NCI-H460 (cell line): ENCODE measurements around the gene METTL14. TPM values are rescaled to one million over a fixed set of nuclear protein-coding genes. Genes with fewer than 3 reads are reported as not detected.
"Not testable (repeated sequence)": the region's sequence is repeated elsewhere in the genome, so short reads cannot be mapped to it uniquely, and the experiment has no call there.

Experiments used
- DNase-seq: peaks from one replicate; pipeline ENCODE4 v3.0.0-alpha.2; 2016; ENCODE audit warnings: low read depth; ENCODE audit errors: extremely low read depth
- polyA plus RNA-seq: library from polyadenylated mRNA; depleted of rRNA; stranded (reverse); fragments of >200 nt; gene quantifications from 2 replicates; pipeline ENCODE4 v1.2.3, GENCODE V29; 2014; cell fraction: nucleus; rRNA removed
- total RNA-seq: library from RNA; depleted of rRNA; stranded (reverse); fragments of >200 nt; shearing (Covaris generic); gene quantifications from 2 replicates; pipeline ENCODE4 v1.2.3, GENCODE V29; 2014; rRNA removed

The METTL14 gene
- total RNA-seq = 8.7 and 8.8 TPM in 2 replicates
- polyA plus RNA-seq = 5.8 and 7.8 TPM in 2 replicates

GRCh38 chr4:118684873-118685811 lies at the start of gene METTL14:
Gene METTL14 (plus strand): TSS chr4:118685392. CDS start chr4:118685535, 143 bp downstream.
- peak; percentile 85 for DNase-seq

DNA sequence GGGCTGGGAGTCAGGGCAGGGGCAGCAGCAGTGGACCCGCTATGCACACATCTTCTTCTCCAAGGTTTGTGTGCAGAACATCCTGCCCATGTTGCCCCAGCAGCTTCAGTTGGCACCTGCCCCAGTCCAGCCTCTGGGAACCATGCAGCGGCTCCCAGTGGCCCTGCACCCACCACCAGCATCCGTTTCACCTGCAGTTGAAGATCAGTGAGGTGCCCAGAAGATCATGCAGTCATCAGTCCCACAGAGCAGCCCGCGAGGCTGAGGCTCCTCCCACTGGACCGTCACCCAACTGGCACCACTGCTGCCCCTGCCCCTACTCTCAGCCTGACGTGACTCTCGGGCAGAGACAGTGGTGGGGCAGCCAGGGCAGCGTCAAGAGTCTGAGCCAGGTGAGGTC lies 49.1 kb upstream of the METTL14 start:
- not testable (repeated sequence) for DNase-seq

DNA sequence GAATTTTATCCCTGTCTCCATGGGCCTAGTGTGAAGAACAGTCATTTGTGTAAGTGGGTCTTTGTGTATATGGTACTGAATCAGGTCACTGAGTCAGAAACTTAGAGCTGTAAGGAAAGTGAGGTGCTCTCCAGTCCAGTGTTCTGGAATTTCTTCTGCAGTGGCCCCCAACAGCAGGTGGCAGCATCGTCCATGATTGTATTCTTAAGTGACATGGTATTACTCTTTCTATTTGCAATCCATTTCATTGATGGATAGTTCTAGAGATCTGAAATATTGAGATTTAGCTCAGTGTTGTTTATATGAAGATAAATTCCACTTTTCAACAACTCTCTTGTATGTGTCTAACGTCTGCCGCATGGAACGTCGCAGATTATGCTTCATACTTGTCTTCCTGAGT lies 20.5 kb upstream of the METTL14 start:
- DNase-seq = not testable (repeated sequence)

- DNase-seq = peak; percentile 55
Observed at GRCh38 chr4:118669220-118669619, 16.0 kb upstream of the METTL14 start.

DNA sequence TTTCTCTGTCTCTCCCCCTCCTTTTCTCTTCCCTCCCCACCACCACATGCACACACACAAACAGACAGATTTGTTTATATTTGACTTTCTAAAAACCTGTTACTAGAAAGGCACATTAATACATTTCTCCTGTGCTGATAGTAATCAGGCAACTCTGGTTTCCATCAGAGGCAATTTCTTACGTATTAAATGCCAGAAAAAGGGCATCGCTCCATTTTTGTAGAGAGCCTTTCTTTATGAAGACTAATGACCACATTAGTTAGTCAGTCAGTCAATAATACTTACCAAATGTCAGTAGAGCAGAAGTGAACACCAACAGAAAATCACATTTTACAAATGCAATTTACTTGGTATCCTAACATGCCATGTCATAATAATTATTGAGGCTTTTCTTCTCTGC lies 14.2 kb upstream of the METTL14 start:
- not testable (repeated sequence) for DNase-seq

DNA sequence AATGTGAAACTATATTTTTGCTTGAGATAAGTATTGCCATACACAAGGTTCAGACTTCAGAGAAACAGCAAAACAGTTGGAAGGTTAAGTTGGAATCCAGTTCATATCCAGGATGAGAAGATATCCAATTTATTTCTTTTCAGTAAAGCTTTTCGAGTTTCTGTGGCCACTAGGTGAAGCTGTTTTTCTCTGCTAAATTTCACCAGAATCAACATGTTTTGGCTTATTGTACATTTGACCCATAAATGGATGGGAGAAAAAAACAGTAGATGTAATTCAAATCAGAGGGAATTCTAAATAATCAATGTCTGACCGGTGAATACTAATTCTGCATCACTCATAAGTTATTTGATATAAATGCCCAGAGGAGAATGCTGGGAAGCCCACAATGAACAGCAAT lies 9.1 kb upstream of the METTL14 start:
- DNase-seq = no peak

DNA sequence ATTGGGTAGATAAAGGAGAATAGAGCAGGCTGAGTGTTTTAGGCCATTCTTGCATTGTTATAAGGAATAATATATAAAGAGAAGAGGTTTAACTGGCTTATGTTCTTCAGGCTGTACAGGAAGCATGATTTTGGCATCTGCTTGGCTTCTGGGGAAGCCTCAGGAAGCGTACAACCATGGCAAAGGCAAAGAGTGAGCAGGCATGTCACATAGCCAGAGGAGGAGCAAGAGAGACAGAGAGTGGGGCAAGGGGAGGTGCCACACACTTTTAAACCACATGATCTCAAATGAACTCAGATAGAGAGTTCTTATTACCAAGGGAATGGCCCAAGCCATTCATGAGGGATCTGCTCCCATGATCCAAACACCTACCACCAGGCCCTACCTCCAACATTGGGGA lies 4.4 kb upstream of the METTL14 start:
- no peak for DNase-seq

DNA sequence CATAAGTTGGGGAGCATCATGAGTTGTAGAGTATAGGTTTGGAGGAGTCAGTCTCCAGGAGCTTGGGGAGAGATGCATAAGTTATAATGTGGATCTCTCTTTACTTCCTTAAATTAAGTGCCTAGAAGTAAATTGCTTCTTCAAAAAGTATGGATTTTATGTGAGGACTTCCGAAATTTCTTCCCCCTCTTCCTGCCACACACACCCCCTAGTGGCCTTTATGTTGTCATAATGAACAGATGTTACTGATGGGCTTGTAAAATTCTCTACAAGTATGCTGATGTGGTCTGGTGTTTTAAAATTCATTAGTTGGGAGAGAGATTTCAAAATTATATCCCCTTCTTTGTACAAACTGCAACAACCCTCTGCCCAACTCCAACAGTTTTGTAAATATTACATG lies 2.3 kb upstream of the METTL14 start:
- no peak for DNase-seq

DNA sequence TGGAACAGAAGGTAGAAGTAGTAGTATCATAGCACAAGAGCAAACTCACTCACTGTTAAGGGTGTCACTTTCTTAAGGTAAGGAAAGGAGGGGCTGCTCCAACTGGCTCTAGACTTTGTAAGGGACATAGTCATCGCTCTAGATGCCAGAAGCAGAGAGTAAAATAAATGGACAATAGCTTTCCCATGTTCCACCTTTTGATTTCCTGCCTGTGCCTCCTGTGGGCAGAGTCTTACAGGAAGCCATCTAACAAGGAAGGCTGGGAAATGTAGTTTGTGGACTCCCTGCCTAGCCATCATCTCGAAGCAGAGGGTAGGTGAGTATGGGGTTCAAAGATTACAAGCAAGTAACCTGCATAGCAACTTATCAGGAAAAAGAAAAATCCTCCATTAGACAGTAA lies 1.7 kb upstream of the METTL14 start:
- DNase-seq = no peak

DNA sequence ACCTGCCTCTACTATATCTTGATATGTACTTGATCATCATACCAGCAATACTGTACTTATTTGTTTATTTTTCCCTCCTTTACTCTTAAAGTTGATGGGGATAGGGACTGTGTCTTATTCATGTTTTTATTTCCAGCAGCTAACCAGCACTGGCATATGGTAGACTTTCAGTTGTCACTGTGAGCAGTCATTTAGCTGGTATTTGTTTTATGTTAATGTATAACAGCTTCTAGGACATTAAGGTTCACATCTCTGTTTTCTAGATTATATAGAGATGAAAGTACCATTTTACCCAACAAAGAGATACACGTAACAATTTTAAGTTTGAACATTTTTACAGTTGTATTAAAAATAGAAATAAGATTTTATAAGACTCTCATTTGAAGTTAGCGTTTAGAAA lies 17.9 kb downstream of the METTL14 start:
- DNase-seq = no peak

DNA sequence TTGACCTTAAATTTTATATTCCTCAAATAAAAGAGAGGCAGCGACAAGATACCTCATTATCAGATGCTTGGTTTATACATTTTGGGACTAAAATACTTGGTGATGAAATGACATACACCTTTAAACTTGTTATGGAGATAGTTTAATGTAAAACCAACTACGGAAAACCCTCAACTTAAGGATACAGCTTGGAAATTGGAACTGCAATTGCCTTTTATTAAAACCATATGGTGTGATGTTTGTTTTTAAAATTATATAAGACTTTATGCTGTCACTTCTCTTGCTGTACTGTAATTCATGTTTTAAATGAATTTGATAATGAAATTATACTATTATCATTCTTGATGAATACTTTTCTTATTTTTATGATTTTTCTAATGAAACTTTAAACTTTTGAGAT lies 25.9 kb downstream of the METTL14 start:
- no peak for DNase-seq

DNA sequence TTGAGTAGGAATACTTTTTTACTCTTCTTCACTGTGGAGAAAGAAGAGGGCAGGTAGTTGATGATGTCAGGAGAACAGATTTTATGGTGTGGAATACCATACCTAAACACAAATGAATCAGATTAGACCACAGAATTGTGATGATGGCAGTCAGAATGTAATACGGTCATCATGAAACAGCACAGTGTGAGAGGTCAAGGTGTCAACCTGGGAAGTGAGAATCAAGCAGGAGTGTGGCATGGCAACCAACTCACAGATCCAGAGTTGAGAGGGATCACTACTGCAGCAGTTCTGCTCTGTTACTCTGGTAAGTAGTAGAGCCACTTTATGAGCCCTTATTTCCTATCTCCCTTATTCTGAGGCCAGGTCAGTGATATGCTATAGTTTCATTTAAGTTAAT lies 27.7 kb downstream of the METTL14 start:
- DNase-seq = no peak

DNA sequence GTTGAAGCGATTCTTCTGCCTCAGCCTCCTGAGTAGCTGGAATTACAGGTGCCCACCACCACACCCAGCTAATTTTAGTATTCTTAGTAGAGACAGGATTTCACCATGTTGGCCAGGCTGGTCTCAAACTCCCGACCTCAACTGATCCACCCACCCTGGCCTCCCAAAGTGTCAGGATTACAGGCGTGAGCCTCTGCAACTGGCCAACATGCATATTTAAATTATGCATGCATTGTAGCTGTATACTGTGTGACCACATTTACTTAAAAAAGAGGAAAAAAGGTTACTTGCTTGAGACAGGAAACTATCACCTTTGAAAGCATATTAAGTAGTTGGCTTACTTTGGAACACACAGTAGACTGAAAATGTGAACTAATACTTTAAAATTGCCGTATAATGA lies 29.5 kb downstream of the METTL14 start:
- no peak for DNase-seq

DNA sequence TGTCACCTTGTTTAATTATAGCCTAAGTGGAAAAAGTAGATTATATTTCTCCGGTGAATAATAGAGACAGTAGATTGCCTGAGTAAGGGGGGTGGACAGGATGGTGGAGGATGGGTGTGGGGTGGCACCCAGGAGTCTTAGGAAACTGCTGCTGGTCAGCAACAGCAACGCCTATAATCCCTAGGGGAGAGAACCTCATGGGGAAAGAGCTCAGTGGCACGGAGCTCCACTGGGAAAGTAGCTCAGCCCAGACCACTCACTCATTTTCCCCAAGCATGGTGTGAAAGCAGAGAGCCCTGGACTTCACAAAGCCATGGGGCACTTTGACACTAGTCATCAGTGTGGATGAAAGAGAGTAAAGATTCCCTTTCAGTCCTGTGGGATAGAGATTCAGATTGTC lies 31.1 kb downstream of the METTL14 start:
- no peak for DNase-seq

DNA sequence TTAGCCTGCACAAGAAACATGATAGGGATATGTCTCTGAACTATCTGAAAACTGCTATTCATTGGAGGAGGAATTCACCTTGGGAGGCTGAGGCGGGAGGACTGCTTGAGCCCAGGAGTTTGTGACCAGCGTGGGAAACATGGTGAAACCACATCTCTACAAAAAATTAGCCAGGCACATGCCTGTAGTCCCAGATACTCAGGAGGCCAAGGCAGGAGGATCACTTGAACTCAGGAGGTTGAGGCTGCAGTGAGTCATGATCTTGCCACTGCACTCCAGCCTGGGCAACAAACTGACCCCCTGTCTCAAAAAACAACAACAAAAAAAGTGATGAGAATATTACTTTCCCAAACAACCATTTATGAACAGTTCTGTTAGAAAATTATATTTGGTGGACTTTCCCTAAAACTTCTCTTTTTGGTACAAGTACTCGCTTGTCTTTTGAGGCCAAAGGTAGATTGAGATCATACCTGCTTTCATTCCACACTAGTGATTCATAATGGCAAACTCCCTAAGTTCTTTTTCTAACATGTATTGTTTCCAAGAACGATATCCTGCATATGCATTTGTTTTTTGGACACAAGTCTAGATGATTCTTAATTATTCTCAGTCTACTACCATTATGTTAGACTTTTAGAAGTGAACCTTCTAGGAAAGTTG lies 33.4 kb downstream of the METTL14 start:
- no peak for DNase-seq

- no peak for DNase-seq
Observed at GRCh38 chr4:118721752-118722151, 36.6 kb downstream of the METTL14 start.

- DNase-seq = no peak
Observed at GRCh38 chr4:118723369-118723768, 38.2 kb downstream of the METTL14 start.

GRCh38 chr4:118727360-118727759 lies 42.2 kb downstream of the METTL14 start:
- DNase-seq = no peak

GRCh38 chr4:118729287-118730286 lies 44.4 kb downstream of the METTL14 start:
- DNase-seq = no peak

DNA sequence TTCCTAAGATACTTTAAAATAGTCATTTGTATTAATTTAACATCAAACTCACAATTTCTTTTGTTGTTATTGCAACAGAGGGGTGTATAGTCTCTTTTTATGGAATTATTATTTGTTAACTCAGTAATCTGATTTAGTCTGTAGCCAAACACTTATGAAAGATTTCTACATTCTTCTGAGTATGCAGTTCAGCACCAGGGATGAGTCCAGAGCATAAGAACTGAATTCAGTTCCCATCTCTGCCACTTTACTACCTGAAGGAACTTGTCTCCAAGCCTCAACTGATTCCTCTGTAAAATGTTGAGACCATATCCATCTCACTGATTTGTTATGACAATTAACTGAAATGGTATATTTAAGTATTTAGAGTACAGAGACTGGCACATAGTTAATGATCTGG lies 45.5 kb downstream of the METTL14 start:
- no peak for DNase-seq
